Amygdala (tissue), 56 donors: ENCODE results near the gene LFNG.

ENCODE experiments used
- DNase-seq, 56 donors: peaks; one replicate each; lab custom pipeline; 2025; lab: John Stamatoyannopoulos, UW

Gene LFNG

DNA sequence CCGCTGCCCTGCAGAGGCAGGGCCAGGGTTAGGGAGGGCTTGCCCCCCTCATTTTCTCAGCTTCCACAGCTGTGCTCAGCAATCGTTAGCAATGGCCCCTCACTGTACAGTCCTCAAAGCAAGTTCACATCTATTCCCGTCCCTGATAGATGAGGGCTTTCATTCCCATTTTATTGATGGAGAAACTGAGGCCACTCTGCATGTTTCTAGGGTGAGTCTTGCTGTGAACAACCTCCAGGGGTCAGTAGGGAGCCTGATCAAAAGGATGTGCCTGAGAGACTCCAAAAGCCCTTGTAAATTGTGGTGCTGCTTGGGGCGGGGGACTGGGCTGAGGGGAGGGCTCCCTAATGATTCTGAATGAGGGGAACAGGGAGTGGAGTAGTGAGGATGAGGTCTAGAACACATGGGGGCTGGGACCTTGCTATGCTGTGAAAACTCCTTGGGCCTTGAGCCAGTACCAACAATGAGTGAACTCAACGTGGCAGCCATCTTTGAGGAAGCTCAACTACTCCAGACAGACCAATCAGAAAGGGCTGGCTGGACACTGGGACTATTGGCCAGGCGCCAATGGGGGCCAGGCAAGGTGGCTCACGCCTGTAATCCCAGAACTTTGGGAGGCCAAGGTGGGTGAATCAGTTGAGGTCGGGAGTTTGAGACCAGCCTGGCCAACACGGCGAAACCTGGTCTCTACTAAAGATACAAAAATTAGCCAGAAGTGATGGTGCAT lies 36.7 kb upstream of the LFNG start:
- DNase-seq = no peak

DNA sequence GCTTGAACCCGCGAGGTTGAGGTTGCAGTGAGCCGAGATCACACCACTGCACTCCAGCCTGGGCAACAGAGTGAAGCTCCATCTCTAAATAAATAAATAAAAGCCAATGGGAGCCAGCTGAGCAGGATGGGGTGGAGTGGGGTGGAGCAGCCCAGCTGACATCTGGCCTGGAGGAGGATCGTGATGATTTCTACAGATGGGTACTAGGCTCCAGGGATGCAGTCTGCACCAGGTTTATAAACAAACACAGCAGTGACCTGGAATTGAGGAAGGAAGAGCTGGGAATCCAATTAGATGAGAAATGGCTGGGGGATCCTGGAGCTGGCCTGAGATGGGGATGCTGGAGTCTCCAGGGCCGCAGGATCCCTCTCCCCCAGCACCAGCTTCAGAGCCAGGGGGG lies 36.1 kb upstream of the LFNG start:
- DNase-seq = no peak

DNA sequence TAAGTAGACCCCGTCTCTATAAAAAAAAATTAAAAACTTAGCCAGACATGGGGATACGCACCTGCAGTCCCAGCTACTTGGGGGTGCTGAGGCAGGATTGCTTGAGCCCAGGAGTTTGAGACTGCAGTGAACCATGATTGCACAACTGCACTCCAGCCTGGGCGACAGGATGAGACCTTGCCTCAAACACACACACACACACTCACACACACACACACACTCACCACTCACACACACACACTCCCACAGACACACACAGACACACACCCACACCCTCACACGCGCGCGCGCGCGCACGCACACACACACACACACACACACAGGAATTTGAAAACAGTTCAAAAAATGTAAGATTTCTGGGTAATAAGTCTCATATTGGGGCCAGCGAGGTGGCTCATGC lies 34.7 kb upstream of the LFNG start:
- no peak for DNase-seq

DNA sequence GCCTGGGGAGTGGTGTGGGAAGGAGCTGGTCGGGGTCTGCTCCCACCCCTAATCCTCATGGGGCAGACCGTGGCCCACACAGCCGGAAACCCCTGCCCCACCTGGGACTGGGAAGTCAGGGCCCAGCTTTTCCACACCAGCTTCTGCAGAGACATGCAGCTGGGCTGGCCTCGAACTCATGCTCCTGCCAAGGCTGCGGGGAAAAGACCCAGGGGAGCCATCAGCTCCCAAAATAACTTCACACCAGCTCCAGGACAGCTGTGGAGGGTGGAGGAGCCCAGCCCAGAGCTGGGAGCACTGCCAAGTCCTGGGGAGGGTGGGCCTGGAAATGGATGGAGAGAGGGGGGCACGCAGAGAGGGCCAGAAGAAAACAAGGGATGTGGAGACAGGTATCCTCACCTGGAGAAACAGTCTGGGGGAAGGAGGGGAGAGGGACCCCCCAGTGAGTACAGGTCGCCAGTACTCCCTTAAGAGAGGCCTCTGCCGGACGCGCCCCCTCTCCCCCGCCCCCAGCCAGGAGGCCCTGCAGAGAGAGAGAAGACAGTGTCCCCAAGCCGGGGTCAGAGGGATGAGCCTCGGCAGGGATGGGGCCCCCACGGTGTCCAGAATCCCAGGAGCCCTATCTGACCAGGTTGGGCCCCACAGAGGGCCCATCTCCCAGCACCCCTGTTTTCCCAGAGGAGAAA lies 31.8 kb upstream of the LFNG start:
- no peak for DNase-seq

DNA sequence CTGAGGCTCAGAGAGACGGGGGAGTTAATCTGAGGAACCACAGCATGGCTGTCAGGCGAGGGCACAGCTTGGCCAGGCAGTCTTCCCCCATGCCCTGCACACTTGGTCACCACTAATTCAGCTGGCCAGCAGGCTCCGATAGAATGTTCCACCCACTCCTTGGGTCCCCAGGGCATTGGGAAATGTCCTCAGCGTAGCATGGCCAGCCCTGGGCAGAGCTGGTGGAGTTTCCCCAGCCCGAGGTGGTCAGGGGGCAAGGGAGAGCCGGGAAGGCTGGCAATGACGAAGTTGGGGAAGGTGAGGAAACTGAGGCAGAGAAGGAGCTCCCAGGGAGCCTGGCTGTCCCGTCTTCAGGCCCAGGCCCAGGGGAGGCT lies 31.3 kb upstream of the LFNG start:
- DNase-seq = no peak

DNA sequence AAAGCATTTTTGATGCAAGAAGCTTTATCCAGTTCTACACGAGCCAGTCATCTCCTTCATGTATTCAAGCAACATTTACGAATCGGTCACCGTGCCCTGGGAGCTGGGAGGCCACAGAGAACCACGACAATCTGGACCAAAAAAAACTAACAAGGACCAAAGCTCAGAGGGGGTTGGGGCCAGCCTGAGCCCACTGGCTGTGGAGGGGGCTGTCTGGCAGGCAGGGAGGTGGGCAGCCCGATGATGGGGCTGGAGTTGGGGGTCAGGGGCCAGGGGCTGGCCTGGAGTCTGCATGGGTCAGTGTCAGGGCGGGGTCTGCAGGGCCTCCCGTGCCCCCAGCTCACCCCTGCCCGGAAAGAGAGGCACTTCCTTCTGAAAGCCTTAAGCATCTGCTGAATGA lies 30.9 kb upstream of the LFNG start:
- DNase-seq = no peak

DNA sequence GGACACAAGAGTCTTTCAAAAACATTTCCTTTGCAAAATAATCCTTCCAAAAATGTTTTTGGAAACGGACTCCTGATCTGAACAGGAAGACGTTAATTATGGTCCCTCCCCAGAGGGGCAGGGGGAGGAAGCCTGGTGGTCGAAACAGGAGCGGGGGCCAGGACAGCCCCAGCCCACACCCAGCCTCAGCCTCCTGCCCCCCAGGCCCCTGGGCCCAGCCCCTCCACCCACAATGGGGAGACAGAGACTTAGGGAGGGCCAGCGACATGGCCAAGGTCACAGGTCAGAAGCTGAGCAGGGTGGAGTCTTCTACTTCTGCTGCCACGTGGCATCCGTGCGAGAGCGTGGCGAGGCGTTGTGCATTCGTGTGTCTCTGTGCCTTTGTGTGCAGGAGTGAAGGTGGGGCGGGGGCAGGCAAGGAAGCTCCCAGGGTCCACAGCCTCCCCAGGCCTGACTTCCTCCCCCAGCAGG lies 29.4 kb upstream of the LFNG start:
- DNase-seq = no peak

DNA sequence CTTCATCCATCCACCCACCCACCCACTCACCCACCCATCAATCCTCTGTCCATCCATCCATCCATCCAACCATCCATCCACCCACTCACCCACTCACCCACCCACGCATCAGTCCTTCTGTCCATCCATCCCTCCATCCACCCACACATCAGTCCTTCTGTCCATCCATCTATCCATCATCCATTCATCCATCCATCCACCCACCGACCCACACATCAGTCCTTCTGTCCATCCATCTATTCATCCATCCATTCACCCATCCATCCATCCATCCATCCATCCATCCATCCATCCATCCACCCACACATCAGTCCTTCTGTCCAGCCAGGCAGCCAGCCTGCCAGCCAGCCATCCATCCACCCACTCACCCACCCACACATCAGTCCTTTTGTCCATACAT lies 27.5 kb upstream of the LFNG start:
- DNase-seq = no peak

DNA sequence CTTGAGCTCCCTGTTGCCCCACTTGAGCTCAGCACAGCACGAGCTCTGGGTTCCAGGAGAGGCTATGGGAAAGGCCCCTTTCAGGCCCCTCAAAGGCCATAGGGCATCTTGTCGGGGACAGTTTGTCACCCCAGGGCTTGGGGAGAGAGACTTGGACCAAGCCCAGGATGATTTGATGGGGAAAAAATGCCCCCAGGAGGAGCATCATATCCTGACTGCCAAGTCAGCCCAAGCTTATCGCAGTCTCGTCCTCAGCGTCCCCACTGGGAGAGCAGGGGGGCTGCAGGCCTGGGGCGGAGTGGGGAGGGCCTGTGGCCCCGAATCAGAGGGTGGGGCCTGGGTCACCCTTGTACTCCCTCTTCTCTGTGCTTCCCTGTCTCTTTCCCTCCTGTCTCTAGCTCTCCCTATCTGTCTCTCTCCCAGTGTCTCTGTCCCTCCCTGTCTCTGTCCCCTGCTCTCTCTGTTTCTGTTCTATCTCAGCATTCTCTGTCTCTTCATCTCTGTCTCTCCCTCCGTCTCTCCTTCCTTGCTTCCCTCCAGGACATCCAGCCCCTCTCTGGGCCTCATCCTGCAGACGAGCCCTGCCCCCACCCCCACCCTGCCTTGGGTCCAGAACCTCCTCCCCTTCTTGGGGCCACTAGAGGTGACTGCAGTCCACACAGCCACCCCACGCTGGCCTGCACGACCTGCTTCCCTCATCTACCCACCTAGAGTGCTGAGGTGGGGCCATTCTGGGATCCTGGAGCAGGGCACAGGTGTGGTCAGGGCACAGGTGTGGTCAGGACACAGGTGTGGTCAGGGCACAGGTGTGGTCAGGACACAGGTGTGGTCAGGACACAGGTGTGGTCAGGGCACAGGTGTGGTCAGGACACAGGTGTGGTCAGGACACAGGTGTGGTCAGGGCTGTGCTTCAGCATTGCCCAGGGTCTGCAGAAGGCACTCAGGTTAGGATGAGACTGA lies 26.1 kb upstream of the LFNG start:
- DNase-seq = no peak

DNA sequence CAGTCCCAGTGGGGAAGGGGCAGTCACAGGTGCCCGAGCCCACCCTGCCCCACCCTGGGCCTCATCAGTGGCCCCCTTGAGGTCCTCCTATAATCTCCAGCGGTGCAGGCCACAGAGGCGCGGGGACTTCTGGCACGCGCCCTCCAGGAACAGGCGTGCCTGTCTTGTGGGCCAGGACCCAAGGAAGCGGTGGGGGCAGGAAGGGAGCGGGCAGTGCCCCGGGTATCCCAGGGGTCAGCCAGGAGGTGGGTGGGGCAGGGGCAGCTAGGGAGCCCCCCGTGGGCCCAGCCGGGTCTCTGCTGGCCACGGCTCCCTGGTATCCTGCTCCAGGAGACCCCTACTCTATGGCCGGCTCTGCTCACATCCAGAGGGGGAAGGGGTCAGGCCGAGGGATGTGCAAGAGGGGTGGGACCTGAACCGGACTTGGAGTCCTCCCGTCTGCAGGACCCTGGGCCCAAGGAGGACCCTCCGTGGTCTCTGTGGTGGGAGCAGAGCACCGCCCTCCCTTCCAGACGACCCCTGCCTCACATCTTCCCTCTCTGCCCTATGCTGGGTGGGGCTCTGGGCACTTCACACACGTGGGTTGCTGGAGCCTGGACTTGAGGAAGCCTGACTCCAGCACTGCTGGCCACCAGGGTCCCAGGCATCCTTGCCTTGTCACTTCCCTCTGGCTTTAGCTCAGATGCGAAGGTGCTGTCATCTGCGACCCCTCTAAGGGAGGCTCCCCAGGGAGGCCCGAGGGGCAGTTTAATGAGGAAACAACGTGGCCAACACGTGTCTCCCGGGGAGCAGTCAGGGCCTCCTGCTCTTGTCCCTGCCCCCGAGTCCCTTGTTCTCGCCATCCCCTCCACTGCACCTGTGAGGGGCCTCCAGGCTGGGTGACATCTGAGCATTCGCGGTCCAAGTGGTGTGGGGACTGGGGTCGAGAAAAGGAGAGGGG lies 25.1 kb upstream of the LFNG start:
- DNase-seq = no peak

DNA sequence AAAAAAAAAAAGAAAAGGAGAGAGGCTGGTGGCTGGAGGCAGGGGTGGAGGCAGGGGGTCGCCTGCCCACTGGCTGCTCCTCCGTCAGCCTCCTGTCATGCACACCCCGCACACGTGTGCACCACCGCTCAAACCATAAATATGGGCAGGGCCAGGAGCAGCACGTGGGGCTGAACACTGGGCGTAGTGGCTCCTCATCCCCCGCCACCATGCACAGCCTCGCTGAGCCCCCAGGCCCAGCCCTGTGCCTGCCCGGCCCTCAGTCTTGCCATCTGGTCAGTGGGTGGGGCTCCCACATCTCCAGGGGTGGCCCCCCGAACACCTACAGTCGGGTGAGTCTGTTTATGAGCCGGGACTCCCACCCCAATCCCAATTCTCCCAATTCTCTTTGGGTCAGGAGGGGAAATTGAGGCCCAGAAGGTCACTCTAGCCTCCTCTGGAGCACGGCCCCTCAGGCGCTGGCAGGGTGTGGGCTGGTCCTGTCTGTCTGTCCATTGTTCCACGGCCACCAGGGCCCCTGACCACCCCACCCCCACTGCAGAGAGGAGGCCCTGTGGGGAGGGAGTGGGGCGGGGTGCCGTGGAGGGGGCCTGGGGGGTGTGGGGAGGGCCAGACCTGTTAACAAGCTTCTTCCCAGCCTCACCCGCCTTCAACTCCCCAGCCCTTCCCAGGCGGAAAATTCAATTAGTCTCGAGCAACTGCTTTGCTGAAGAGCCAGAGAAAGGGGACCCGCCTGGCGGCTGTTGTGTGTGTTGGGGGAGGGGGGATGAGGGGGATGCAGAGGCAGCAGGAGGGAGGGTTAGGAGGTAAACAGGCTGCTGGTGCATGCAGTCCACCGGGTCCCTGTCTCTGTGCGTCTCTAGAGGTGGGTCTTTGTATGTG lies 23.9 kb upstream of the LFNG start:
- no peak for DNase-seq

DNA sequence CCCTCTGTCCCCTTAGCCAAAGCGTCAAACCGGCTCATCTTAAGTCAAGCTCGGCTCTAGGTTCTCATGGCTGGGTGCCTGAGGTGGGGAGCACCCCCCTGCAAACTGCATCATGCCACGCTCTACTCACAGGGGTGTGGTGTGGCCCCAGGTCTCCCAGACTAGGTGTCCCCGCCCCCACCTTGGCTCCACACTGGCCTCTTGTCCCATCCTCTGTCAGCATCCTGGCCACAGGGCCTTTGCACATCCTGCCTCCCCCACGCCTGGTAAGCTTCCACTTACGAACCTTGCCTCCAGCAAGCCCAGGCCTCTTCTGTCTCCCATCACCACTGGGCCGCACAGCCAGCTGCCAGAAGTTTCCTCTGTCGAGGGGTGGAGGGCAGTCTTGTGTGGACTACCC lies 23.2 kb upstream of the LFNG start:
- no peak for DNase-seq

DNA sequence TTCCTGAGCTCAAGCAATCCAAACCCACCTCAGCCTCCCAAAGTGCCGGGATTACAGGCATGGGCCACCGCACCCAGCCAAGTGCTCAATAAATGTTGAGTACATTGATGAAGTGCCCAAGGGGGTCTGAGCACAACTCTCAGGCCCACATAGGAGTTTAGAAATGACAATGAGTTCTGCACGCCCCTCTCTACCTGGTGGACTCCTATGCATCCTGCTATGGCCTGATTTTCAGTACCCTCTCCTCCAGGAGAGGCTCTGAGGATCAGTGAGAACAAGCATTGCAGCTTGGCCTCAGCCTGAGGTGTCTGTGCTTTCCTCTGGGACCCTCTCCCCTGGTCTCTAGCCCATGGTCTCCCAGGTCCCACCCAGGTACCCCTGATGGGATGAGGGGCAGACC lies 22.5 kb upstream of the LFNG start:
- DNase-seq = no peak

DNA sequence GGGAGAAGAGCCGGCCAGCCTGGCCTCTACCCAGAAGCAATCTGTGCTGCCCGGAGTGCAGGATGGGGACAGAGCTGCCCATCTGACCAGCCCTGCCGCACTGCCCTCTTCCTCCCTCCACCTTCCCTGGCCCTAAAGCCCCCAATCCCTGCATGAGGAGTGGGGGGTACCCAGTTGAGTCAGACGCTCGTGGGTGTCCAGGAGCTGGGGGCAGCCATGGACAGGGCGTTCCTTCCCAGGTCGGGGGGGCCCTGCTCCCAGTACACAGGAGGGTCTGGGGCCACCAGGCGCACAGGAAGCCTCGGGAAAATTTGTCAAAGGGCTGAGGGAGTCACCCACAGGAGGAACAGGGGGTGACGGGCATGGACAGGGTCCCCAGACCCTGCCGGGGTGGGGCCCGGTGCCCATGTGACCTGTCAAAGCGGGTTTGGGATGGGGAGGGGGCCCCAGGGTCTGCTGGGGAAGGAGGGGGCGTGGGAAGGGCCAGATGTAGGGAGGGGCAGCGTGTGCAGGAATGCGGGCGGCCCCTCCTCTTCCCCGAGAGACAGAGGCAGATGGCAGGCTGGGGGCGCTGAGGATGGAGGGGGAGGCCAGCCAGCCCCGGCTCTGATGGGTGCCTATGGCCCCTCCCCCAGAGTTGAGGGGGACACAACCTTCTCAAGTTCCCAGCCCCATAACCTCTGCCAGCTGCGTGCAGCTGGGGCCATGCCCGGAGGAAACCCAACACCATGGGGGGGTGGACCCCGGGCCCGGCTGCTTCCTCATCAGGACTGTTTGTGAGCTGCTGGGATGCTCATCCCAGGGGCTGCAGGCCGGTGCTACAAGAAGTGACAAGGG lies 21.9 kb upstream of the LFNG start:
- DNase-seq = no peak

DNA sequence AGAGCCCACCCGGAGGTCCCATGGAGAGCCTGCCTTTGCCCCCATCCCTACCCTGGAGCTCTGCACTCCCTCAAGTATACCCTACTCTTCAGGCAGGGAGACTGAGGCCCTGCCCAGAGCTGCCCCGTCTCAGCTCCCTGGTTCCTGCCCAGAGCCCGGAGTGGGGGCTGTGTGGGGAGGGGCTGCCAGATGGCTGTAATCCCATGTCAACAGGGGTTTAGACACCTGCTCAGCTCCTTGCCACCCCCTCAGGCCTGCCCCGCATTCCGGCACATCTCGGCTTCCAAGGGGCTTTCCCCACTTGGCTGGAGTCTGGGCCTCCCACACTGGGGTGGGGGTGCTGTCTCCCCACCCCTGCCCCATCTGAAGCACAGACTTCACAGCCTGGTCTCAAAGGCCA lies 20.9 kb upstream of the LFNG start:
- no peak for DNase-seq

DNA sequence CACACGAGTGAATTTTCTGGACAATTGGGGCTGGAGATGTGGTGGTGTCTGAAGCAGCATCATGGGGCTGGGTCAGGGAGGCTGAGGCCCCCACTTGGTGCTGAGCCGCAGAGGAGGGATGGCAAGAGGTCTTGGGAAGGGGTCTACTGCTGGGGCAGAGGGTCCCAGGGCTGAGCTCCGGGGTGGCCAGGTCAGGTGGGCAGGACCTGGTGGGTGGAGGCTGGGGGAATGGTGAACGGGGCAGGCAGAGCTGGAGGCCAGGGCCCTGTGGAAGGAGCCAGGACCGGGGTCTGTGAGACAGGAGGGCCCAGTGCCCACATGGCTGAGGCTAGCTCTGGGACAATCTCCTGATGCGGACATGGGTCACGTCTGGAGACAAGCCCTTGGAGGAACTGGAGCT lies 20.4 kb upstream of the LFNG start:
- no peak for DNase-seq

DNA sequence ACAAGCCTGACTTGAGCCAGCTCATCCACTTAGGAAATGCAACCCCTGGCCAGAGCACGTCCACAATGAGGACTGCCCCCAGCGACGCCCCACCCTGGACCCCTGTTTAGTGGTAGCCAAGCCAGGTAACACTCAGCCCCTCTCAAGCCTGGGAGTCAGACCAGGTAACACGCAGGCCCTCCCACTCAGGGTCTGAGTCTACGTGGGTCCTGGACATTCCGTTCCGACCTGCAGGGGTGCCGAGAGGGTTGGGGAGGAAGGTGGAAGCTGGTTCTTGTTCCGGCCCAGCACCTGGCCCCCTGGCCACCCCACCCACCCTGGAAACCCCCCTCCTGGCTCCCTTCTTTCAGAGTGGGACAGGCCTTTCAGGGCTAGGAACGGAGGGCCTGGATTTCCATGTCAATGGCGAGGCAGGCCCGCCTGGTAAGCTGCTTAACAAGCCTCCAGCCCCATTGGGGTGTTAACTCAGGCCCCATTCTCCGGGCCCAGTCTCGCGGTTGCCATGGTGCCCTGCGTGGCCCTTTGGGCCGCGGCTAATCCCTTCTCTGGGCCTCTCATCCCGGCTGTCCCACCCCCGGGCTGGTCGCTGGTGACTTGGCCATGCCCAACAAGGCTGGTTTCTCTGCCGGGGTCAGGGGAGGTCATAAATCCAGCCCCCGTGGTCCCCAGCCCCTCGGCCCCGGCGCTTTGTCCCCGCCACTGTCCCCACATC lies 19.7 kb upstream of the LFNG start:
- DNase-seq = peak in 5 of 56 donors; percentile 18 to 35 (median 29)

DNA sequence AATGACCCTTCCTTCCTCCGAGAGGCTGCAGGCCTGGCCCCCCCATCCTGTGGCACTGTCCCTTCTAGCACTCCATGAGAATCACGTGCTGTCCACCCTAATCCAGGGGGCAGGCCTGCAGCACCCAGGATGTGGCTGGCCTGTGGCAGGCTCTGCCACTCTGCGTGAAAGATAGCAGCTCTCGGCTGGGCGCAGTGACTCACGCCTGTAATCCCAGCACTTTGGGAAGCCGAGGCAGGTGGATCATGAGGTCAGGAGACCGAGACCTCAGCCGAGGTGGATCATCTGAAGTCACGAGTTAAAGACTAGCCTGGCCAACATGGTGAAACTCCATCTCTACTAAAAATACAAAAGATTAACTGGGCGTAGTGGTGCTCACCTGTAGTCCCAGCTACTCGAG lies 18.9 kb upstream of the LFNG start:
- no peak for DNase-seq
